Neural progenitor cell (in vitro differentiated cells): Measurements from ENCODE around the gene OVOL1.

ENCODE experiments used
- EZH2 ChIP-seq: fragments of 200-600 bp; sonication (generic); IDR thresholded peaks from 2 replicates; pipeline ENCODE4 v1.6.1; 2017; ENCODE audit warnings: antibody characterized with exemption, mild to moderate bottlenecking, moderate library complexity
- EZH2phosphoT487 ChIP-seq: fragments of 200-600 bp; sonication (generic); IDR thresholded peaks from 2 replicates; pipeline ENCODE4 v1.6.1; 2017; ENCODE audit warnings: antibody characterized with exemption
- TF ChIP-seq, protein P1 (sequence below): fragments of 200-600 bp; sonication (generic); IDR thresholded peaks from 2 replicates; pipeline ENCODE4 v1.5.1; 2017; ENCODE audit warnings: antibody characterized with exemption, mild to moderate bottlenecking

DNA sequence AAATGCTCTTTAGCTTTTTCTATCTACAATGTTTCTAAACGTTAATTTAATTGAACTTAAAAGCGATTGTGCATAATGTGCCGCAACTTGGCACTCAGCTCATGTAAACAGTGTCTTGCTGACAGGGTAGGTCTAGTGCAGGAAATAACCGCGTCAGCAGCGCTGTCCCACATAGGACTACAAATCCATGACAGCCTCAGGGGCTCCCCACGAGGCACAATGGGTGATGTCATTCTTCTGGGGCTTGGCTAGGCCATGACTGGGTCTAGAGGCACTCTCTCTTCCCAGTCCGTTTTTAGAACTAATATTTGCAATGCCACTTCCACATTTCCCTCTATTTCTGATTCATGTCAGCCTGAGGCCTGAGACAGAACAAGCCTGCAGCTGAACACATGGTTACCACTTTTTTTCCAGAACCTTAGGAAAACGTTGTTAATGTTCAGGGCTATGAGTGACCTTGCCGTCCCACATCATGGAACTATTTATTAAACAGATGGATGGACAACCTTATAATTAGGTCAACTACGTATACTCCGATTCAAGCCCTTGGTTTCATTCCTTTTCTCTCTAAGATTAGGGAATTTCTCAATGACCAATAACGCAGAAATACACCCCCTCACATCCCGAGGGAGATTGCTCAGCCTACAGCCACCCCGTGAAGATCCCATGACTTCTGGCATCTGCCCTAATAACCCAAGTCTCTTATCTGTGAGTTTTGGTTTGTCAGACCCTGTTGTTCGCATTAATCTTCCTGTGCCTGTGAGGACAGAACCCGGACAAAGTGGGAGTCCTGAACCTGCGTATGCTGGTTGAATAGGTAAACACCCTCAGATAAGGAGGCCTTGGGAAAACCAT is 27.5 kb downstream of the OVOL1 start:
- TF ChIP-seq, protein P1, sequence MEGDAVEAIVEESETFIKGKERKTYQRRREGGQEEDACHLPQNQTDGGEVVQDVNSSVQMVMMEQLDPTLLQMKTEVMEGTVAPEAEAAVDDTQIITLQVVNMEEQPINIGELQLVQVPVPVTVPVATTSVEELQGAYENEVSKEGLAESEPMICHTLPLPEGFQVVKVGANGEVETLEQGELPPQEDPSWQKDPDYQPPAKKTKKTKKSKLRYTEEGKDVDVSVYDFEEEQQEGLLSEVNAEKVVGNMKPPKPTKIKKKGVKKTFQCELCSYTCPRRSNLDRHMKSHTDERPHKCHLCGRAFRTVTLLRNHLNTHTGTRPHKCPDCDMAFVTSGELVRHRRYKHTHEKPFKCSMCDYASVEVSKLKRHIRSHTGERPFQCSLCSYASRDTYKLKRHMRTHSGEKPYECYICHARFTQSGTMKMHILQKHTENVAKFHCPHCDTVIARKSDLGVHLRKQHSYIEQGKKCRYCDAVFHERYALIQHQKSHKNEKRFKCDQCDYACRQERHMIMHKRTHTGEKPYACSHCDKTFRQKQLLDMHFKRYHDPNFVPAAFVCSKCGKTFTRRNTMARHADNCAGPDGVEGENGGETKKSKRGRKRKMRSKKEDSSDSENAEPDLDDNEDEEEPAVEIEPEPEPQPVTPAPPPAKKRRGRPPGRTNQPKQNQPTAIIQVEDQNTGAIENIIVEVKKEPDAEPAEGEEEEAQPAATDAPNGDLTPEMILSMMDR: no peak
- no peak for TF ChIP-seq EZH2
- TF ChIP-seq EZH2phosphoT487: no peak
